ENCODE measurements around the gene ICAM4.

DNA sequence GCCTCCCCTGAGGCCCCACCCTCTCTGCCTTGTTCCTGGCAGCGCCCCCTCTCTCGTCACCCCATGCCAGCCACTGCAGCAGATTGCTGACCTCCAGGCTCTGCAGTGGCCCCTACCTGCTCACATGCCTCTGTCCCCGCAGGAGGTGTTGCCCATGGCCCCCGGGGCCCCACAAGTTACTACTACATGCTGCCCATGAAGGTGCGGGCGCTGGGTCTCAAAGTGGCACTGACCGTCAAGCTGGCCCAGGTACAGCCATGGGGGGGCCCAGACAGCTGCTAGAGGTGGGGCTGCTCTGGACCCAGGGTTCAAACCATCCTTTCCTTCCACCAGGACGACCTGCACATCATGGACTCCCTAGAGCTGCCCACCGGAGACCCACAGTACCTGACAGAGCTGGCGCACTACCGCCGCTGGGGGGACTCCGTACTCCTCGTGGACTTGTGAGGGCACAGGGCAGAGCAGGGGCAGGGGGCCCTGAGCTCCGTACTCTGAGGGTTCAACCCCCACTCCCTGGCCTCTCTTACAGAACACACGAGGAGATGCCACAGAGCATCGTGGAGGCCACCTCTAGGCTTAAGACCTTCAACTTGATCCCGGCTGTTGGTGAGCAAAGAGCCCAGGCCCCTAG is 28.6 kb upstream of the ICAM4 start:
- TF ChIP-seq CTCF (conservative IDR thresholded peaks at IDR 0.05; ENCODE audit: low read length) (no peak), EZH2phosphoT487 (IDR thresholded peaks at IDR 0.05; ENCODE audit: borderline replicate concordance, low read depth, low read length) (no peak)

Measured in OCI-LY7 (cell line).